ENCODE results near the gene LMO2. TPM values are rescaled to one million over a fixed set of nuclear protein-coding genes. Genes with fewer than 3 reads are reported as not detected.

LMO2 gene
- total RNA-seq, 1 experiment from 2014 or later, result 0.64 TPM

GRCh38 chr11:33874910-33875490 lies 16.9 kb downstream of the LMO2 start:
- Histone ChIP-seq H3K4me1 (ENCODE audit: control insufficient read depth, insufficient read depth, low read length) (no peaks in the 10 kb centered on the region), H3K27ac (ENCODE audit: low read length) (no peak overlapping the region), H3K36me3 (ENCODE audit: control insufficient read depth, insufficient read depth, low read length) (no peaks in the 10 kb centered on the region), H3K4me3 (ENCODE audit: low read depth in 2 of 2, low read length in 2 of 2) (no peak overlapping the region), H3K9me3 (ENCODE audit: control insufficient read depth, insufficient read depth, low read depth, low read length) (no peaks in the 10 kb centered on the region), H3K27me3 (ENCODE audit: control insufficient read depth, insufficient read depth, low read length) (peaks cover 29% of the 10 kb centered on the region)
- intact Hi-C loops (cut with micrococcal nuclease; ENCODE audit: unreplicated experiment), result no loop called here
- POLR2A ChIA-PET, result no interaction called here
- in situ Hi-C loops (cut with HindIII; ENCODE audit: low pct_unique_long_range_greater_than_20kb, low sequenced_read_pairs), result no loop called here
- DNase-seq (ENCODE audit: low read depth, low spot score), result no peak
- TF ChIP-seq POLR2AphosphoS5 (IDR thresholded peaks at IDR 0.05; ENCODE audit: low read depth, low read length) (no peak), REST (IDR thresholded peaks at IDR 0.05; ENCODE audit: insufficient read depth in 1 of 2, low read depth in 2 of 2, low read length in 1 of 2) (no peak), SIN3A (IDR thresholded peaks at IDR 0.05; ENCODE audit: borderline replicate concordance, insufficient read depth, low read depth, low read length) (no peak), TCF7L2 (IDR thresholded peaks at IDR 0.05; ENCODE audit: low read depth, low read length) (no peak)
- TF ChIP-seq, protein P1, sequence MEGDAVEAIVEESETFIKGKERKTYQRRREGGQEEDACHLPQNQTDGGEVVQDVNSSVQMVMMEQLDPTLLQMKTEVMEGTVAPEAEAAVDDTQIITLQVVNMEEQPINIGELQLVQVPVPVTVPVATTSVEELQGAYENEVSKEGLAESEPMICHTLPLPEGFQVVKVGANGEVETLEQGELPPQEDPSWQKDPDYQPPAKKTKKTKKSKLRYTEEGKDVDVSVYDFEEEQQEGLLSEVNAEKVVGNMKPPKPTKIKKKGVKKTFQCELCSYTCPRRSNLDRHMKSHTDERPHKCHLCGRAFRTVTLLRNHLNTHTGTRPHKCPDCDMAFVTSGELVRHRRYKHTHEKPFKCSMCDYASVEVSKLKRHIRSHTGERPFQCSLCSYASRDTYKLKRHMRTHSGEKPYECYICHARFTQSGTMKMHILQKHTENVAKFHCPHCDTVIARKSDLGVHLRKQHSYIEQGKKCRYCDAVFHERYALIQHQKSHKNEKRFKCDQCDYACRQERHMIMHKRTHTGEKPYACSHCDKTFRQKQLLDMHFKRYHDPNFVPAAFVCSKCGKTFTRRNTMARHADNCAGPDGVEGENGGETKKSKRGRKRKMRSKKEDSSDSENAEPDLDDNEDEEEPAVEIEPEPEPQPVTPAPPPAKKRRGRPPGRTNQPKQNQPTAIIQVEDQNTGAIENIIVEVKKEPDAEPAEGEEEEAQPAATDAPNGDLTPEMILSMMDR (IDR thresholded peaks at IDR 0.05), result no peak
- no TSS peak for BruUV-seq (replicated peaks)
- CTCF ChIA-PET, result interaction anchor here (0.7 kb wide), 1 partner anchor 986 kb away, joined by 8 read pairs; no protein-coding TSS in a partner anchor
- ATAC-seq, result no peak

DNA sequence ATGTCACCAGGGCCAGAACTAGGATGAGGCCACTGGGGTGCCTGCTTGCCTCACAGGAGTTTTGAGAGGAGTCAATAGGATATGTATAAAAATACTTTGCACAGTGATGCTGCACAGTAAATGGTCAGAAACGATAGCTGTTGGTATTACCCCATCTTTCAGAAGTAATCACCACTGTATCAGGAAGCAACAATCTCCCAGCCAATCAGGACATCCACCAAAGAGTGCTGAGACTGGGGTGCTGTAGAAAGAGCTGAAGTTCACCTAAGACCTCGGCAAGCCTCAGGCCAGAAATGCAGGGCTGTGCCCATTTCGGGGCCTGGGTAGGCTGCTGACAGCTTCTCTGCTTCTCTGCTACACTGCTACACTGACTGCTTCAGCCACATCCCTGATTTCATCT lies 17.4 kb downstream of the LMO2 start:
- no TSS peak for BruUV-seq (replicated peaks)
- in situ Hi-C loops (cut with HindIII; ENCODE audit: low pct_unique_long_range_greater_than_20kb, low sequenced_read_pairs), result no loop called here
- TF ChIP-seq SIN3A (IDR thresholded peaks at IDR 0.05; ENCODE audit: borderline replicate concordance, insufficient read depth, low read depth, low read length) (no peak), REST (IDR thresholded peaks at IDR 0.05; ENCODE audit: insufficient read depth in 1 of 2, low read depth in 2 of 2, low read length in 1 of 2) (no peak), TCF7L2 (IDR thresholded peaks at IDR 0.05; ENCODE audit: low read depth, low read length) (no peak), POLR2AphosphoS5 (IDR thresholded peaks at IDR 0.05; ENCODE audit: low read depth, low read length) (no peak)
- TF ChIP-seq, protein P1 (IDR thresholded peaks at IDR 0.05), result no peak
- no peak overlapping the region for H3K4me3 ChIP-seq (ENCODE audit: low read depth in 2 of 2, low read length in 2 of 2)
- POLR2A ChIA-PET, result no interaction called here
- H3K27ac ChIP-seq (ENCODE audit: low read length), result no peak overlapping the region
- peaks cover 29% of the 10 kb centered on the region for H3K27me3 ChIP-seq (ENCODE audit: control insufficient read depth, insufficient read depth, low read length)
- DNase-seq (ENCODE audit: low read depth, low spot score), result no peak
- ATAC-seq, result no peak
- no peaks in the 10 kb centered on the region for H3K9me3 ChIP-seq (ENCODE audit: control insufficient read depth, insufficient read depth, low read depth, low read length)
- CTCF ChIA-PET, result interaction anchor here (0.8 kb wide), 1 partner anchor 11 kb away, joined by 3 read pairs; no protein-coding TSS in a partner anchor
- H3K4me1 ChIP-seq (ENCODE audit: control insufficient read depth, insufficient read depth, low read length), result no peaks in the 10 kb centered on the region
- intact Hi-C loops (cut with micrococcal nuclease; ENCODE audit: unreplicated experiment), result no loop called here
- no peaks in the 10 kb centered on the region for H3K36me3 ChIP-seq (ENCODE audit: control insufficient read depth, insufficient read depth, low read length)
